ENCODE results near the gene DDN.

The DDN gene

DNA sequence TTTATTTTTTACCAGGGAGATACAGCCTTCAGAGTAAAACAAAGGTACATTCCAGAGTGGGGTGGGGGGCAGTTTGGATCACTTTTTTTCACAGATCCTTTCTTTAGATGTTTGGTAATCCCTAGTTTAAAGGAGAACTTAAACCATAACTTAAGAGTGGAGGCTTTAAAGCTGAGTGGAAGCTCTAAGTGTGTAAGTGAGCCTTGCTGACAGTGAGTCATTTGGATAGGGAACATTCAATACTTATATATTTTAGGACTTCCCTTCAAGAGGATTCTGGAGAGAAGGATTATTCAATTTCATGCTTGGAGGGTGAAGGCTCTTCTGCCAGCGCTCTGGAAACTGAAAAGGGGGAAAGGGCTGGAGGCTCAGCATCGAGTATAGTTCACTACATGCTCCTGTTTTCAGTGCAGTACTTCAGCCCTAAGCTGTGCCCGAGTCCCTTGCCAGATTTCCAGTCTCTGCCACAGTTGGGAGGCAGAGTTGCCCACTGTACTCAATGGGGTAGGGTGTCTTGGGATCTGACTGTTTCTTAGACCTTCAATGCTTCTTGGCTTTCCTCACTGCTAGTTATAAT lies 11.0 kb upstream of the DDN start:
- no peak for DNase-seq

DNA sequence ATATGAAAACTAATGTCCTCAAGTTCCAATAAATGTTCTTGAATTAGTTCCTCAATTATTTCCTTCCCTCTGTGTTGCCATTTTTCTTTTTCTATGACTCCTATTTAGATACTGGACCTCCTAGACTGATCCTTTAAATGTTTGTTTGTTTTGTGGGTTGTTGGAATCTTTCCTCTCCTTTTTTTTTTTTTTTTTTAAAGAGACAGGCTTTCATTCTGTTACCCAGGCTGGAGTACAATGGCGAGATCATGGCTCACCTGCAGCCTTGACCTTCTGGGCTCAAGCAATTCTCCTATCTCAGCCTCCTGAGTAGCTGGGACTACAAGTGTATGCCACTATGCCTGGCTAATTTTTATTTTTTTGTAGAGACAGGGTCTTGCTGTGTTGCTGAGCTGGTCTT lies 9.8 kb upstream of the DDN start:
- no peak for DNase-seq

DNA sequence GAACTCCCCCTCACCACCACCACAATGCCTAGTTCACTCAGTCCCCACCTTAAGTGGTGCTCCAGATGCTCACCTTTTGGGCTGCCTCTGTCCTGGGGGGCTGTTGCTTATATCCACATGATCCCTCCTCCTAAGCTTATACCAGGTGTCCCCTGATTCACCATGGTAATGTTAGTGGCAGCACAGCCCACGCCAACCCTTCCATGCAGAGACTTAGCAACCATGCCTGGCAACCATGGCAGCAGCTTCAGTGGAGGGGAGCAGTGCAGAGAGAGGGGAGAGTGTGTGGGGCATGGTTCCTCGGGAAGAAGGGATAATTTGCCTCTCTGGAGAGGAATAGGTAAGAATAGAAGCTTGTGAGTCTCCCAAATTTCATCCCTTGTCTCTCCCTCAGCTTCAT lies 1.2 kb upstream of the DDN start:
- no peak for DNase-seq

- DNase-seq = peak; percentile 41 to 48 (median 44)
These were observed 450 bp downstream of the DDN start for GRCh38 chr12:48998497-48999353.

- peak in 1 of 3 donors; percentile 62 for DNase-seq
These were observed 1.3 kb downstream of the DDN start for GRCh38 chr12:48997719-48998496.

DNA sequence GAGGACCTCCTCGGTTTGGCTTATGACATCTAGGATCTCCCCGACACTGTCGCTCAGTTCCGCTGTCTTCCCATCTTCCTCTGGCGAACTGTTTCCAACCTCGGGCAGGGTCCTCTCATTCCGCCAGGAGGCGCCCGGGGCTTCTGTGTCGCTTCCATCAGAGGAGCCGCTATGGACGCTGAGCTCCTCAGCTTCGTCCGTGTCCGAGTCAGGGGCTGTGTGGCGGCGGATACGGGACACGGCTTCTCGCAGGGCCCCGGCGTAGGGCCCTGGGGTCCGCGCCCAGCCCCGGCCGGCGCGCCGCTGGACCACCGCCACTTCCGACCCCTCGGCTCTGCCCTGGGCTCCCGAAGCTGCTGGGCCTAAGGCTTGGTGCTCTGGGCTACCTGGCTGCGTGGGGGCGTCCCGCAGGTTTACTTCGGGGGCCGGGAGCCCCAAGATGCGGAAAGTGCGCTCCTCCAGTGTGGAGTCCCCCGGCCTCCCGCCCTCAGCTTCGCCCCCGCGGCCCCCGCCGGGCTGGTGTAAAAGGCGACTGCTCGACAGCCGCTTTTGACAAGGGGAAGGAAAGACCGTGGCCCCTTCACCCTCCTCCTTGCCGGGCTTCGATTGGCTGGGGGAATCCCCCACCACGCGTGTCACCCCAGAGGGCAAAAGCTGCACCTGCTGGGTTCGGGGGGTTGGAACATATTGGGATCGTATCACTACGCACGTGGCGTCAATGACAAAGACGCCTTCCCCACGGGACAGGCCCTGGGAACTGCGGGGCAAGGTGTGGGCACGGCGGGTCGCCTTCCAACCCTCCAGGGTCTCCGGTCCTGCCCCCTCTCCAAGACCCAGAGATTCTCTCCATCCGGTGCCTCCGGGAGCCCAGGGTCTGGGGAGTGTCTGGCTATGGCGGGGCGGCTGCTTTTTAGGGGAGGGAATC lies 2.1 kb downstream of the DDN start:
- peak; percentile 89 to 95 (median 93) for DNase-seq

GRCh38 chr12:48995086-48995879 lies 3.9 kb downstream of the DDN start:
- DNase-seq = peak; percentile 80 to 88 (median 80)

DNA sequence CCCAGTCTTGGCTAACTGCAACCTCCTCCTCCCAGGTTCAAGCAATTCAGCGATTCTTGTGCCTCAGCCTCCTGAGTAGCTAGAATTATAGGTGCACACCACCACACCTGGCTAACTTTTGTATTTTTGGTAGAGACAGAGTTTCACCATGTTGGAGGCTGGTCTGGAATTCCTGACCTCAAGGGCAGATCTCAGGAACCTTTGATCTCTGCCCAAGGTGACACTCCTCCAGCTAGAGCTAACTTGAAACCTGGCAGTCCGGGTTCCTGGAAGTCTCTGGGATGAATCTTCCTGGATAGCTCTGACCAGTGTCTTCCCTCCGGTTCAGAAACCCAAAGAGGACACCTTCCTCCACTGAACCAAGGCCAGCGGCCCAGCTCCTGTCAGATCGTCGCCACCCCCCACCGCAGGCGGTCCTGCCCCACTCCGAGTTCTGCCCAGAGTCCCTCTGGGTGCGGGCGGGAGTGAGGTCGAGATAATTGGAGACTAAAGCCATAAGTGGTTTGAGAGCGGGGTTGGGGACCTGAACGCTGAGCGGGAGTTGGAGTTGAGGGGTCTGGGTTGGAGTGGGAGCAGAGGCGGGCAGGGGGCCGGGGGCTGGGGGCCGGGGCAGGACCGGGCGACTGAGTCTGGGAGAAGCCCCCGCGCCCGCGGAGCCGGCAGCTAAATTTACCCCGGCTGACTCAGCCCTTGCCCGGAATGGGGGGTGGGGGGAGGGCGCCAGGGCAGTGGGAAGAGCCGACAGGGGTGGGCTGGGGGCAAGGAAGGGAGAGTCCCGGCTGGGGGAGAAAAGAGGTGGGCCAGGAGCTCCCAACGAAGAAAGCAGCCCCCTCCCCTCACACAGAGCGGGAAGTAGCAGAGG lies 4.7 kb downstream of the DDN start:
- DNase-seq = no peak

DNA sequence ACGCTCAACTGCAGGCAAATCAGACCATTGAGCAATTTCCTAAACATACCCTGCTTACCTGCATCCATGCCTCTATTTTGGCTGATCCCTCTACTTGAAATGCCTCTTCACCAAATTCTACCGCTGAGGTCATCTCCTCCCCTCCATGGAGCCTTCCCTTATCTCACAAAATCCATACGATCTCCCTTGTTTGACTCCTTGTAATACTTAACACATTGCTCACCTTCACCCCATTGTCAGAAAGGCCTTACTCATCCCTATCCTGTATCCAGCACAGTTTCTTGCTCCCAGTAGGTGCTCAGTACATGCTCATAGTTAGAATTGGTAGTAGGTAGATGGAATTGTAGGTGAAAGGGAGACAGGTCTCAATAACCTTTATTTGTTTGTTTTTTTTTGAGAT lies 5.4 kb downstream of the DDN start:
- no peak for DNase-seq

DNA sequence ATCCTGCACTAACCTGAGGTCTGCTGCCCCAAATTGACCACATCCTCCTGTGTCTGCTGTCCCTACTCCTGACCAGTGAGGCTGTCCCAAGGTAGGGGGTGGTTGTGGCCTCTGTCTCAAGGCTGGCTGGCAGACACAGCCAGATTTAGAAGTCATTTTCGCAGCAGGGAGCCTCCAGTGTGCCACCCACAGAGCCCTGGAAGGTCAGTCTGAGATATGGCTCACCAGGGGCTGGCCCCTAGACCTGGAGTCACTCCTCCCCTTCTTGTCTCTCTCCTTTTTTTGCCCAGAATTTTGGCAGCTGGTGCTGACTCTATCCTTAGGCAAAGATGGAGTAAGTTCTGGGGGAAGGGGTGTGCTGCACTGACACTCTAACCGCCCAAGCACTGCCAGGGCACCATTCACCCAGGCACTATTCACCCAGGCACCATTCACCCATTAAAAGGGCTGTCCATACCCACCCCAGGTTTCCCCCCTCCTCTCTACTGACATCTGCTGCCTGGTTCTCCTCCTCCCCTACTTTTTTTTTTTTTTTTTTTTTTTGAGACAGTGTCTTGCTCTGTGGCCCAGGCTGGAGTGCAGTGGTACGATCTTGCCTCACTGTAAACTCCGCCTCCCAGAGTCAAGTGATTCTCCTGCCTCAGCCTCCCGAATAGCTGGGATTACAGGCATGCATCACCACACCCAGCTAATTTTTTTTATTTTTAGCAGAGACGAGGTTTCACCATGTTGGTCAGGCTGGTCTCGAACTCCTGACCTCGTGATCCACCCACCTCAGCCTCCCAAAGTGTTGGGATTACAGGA lies 7.7 kb downstream of the DDN start:
- DNase-seq = no peak

DNA sequence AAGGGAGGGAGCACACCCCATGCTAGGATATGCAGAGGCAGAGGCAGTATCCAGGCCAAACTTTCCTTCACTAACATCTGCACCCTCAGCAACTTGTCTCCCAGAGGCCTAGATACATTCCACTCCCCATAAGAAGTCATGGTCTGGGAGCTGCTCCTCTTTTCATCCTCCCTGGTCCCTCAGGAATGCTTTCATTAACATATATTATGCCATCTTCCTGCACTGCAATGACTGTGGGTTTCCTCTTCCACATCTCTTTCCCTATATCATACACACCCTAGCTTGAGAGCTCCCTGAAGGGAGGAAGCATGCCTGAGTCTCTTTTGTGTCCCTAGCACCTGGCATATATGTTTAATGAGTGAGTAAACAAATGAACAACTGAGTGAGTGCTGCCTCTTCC lies 8.6 kb downstream of the DDN start:
- DNase-seq = no peak

DNA sequence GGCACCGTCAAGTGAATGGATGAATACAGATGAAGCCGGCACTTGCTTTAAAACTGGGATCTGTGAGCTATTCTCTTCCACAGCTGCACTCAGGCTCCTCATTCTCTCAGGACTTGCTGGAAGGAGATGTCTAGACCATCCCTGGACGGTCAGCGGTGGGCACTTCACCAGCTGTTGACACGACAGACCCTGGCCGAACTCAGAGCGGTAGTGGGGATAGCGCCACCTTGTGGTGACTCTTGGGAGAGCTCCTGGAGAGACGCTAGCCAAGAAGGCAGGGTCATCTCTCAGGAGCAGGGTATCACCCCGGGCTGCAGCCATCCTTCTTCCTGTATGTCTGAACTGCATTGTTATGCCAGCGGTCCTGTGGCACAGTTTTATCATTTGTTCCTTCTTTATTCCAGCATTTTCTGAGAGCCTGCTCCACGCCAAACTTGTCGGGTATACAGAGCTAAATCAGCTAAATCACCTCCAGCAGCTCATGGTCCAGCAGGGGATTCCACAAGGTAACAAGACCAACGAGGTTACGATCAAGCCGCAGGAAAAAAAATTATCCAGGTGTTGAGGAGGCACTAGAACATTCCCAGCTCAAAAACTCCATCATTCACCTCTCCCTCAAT lies 11.0 kb downstream of the DDN start:
- peak; percentile 78 to 88 (median 83) for DNase-seq

GRCh38 chr12:48986720-48987291 lies 12.4 kb downstream of the DDN start:
- DNase-seq = no peak

DNA sequence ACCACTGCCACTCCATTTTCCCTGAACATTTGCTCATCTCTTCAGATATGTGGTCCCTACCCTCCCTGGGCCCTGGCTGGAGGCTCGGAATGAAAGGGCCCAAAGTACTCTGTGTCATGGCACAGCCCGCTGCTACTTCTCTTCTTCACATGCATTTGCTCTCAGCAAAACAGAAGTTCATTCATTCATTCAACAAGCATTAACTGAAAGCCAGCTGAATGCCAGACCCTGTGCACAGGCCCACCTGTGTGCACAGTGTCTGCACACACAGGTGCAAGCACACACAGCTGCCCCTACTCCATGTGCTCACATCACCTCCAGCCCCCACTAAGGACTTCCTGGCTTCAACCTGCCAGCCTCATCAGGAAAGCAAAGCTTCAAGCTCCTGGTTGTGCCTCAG lies 13.3 kb downstream of the DDN start:
- no peak for DNase-seq

GRCh38 chr12:48985475-48985897 lies 13.7 kb downstream of the DDN start:
- no peak for DNase-seq

- DNase-seq = no peak
These were observed 16.6 kb downstream of the DDN start for GRCh38 chr12:48982397-48983080.

DNA sequence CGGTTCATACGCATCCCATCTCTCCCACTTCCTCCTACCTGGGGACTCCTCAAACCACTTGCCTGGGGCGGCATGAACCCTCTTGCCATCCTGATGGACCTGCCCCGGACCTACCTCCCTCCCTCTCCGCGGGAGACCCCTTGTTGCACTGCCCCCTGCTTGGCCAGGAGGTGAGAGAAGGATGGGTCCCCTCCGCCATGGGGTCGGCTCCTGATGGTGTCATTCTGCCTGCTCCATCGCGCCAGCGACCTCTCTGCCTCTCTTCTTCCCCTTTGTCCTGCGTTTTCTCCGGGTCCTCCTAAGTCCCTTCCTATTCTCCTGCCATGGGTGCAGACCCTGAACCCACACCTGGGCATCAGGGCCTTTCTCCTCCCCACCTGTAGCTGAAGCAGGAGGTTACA lies 17.4 kb downstream of the DDN start:
- DNase-seq = no peak
